H9 (cell line): ENCODE data around the gene NINL. TPM values are rescaled to one million over a fixed set of nuclear protein-coding genes. Genes with fewer than 3 reads are reported as not detected.

Source experiments
- DNase-seq: peaks from one replicate; pipeline ENCODE4 v3.0.0-alpha.2; 2017
- H2AFZ ChIP-seq: one replicate; pipeline ENCODE4 v1.6.1; 2013; ENCODE audit warnings: mild to moderate bottlenecking, low read length, control low read depth, moderate library complexity
- H2AK5ac ChIP-seq: 2 replicates; pipeline ENCODE4 v1.6.1; 2013; ENCODE audit warnings: low read length, control low read depth, mixed read lengths; ENCODE audit not compliant: insufficient read length
- H2BK120ac ChIP-seq: one replicate; pipeline ENCODE4 v1.6.1; 2013; ENCODE audit warnings: low read depth, mild to moderate bottlenecking, low read length, control low read depth, inconsistent platforms; ENCODE audit not compliant: poor library complexity, severe bottlenecking
- H2BK12ac ChIP-seq: 2 replicates; pipeline ENCODE4 v1.6.1; 2013; ENCODE audit warnings: low read length, control low read depth, mixed read lengths, low read depth; ENCODE audit not compliant: insufficient read length
- H2BK15ac ChIP-seq: 2 replicates; pipeline ENCODE4 v1.6.1; 2013; ENCODE audit warnings: low read depth, low read length, control low read depth
- H2BK20ac ChIP-seq: one replicate; pipeline ENCODE4 v1.6.1; 2013; ENCODE audit warnings: low read depth, mild to moderate bottlenecking, low read length, control low read depth, inconsistent platforms; ENCODE audit not compliant: poor library complexity, severe bottlenecking
- H2BK5ac ChIP-seq: 2 replicates; pipeline ENCODE4 v1.6.1; 2013; ENCODE audit warnings: low read length, control low read depth, mixed read lengths; ENCODE audit not compliant: insufficient read length
- H3K14ac ChIP-seq: 2 replicates; pipeline ENCODE4 v1.6.1; 2013; ENCODE audit warnings: low read length, control low read depth; ENCODE audit not compliant: insufficient read depth
- H3K18ac ChIP-seq: 2 replicates; pipeline ENCODE4 v1.6.1; 2013; ENCODE audit warnings: low read depth, mild to moderate bottlenecking, mixed read lengths, low read length, control low read depth; ENCODE audit not compliant: insufficient read length
- H3K23ac ChIP-seq: 2 replicates; pipeline ENCODE4 v1.6.1; 2013; ENCODE audit warnings: low read length, control low read depth, mixed read lengths, low read depth; ENCODE audit not compliant: insufficient read length
- H3K23me2 ChIP-seq: 2 replicates; pipeline ENCODE4 v1.6.1; 2013; ENCODE audit warnings: low read depth, mild to moderate bottlenecking, mixed read lengths, low read length, control low read depth; ENCODE audit not compliant: insufficient read length, poor library complexity, severe bottlenecking
- H3K27ac ChIP-seq: 2 replicates; pipeline ENCODE4 v1.5.1; 2013; ENCODE audit warnings: low read length, control low read depth, mixed read lengths, low read depth; ENCODE audit not compliant: insufficient read length
- H3K27me3 ChIP-seq: 2 replicates; pipeline ENCODE4 v1.6.1; 2013; ENCODE audit warnings: low read length, control low read depth, inconsistent platforms; ENCODE audit not compliant: insufficient read depth
- H3K4ac ChIP-seq: 2 replicates; pipeline ENCODE4 v1.6.1; 2013; ENCODE audit warnings: low read depth, mild to moderate bottlenecking, control low read depth, inconsistent platforms, low read length, moderate library complexity
- H3K4me1 ChIP-seq: 2 replicates; pipeline ENCODE4 v1.6.1; 2013; ENCODE audit warnings: low read length, control low read depth, inconsistent platforms; ENCODE audit not compliant: insufficient read depth
- H3K4me2 ChIP-seq: 2 replicates; pipeline ENCODE4 v1.6.1; 2013; ENCODE audit warnings: low read length, control low read depth, mixed read lengths; ENCODE audit not compliant: insufficient read length, insufficient read depth
- H3K56ac ChIP-seq: 2 replicates; pipeline ENCODE4 v1.6.1; 2013; ENCODE audit warnings: low read depth, mild to moderate bottlenecking, mixed read lengths, low read length, control low read depth; ENCODE audit not compliant: insufficient read length
- H3K79me1 ChIP-seq: 2 replicates; pipeline ENCODE4 v1.6.1; 2013; ENCODE audit warnings: low read depth, mild to moderate bottlenecking, moderate library complexity, low read length, control low read depth, inconsistent platforms; ENCODE audit not compliant: insufficient read depth, poor library complexity, severe bottlenecking
- H3K79me2 ChIP-seq: 2 replicates; pipeline ENCODE4 v1.6.1; 2013; ENCODE audit warnings: low read length, control low read depth, inconsistent platforms; ENCODE audit not compliant: insufficient read depth
- H3K9ac ChIP-seq: 2 replicates; pipeline ENCODE4 v1.6.1; 2013; ENCODE audit warnings: low read length, control low read depth, mixed read lengths; ENCODE audit not compliant: insufficient read length; ENCODE audit errors: extremely low read depth
- H3K9me3 ChIP-seq: one replicate; pipeline ENCODE4 v1.6.1; 2013; ENCODE audit warnings: low read depth, low read length, inconsistent platforms; ENCODE audit not compliant: control insufficient read depth
- H3T11ph ChIP-seq: one replicate; pipeline ENCODE4 v1.6.1; 2013; ENCODE audit warnings: mild to moderate bottlenecking, low read length, control low read depth, inconsistent platforms
- H4K20me1 ChIP-seq: one replicate; pipeline ENCODE4 v1.6.1; 2013; ENCODE audit not compliant: control insufficient read depth, insufficient read length, insufficient read depth
- H4K5ac ChIP-seq: 2 replicates; pipeline ENCODE4 v1.6.1; 2013; ENCODE audit warnings: low read depth, mild to moderate bottlenecking, mixed read lengths, low read length, control low read depth; ENCODE audit not compliant: insufficient read length
- H4K8ac ChIP-seq: replicated peaks from 2 replicates; pipeline ENCODE4 v1.6.1; 2013; ENCODE audit warnings: low read length, control low read depth, mixed read lengths, low read depth; ENCODE audit not compliant: insufficient read length
- H4K91ac ChIP-seq: 2 replicates; pipeline ENCODE4 v1.6.1; 2013; ENCODE audit warnings: low read depth, mild to moderate bottlenecking, moderate library complexity, mixed read lengths, low read length, control low read depth; ENCODE audit not compliant: insufficient read length
- H3K27ac Mint-ChIP-seq, 3 experiments: 2 replicates in 2 of 3; 3 replicates in 1 of 3; pipeline ENCODE4 v1.8.0; 2020 to 2021; ENCODE audit warnings: mixed read lengths in 3 of 3, mild to moderate bottlenecking in 1 of 3, moderate library complexity in 1 of 3
- H3K27me3 Mint-ChIP-seq: 2 replicates; pipeline ENCODE4 v1.8.0; 2021; ENCODE audit warnings: low read depth, mild to moderate bottlenecking, moderate library complexity, mixed read lengths
- H3K36me3 Mint-ChIP-seq, 3 experiments: 2 replicates in 2 of 3; 3 replicates in 1 of 3; pipeline ENCODE4 v1.8.0; 2020 to 2021; ENCODE audit warnings: low read depth in 3 of 3, mixed read lengths in 3 of 3; ENCODE audit not compliant: insufficient read depth in 1 of 3
- H3K4me1 Mint-ChIP-seq, 2 experiments: 2 replicates each; pipeline ENCODE4 v1.8.0; 2020; ENCODE audit warnings: mixed read lengths in 2 of 2
- H3K4me3 Mint-ChIP-seq, 2 experiments: 2 replicates in 1 of 2; 3 replicates in 1 of 2; pipeline ENCODE4 v1.8.0; 2020 to 2021; ENCODE audit warnings: mild to moderate bottlenecking in 2 of 2, mixed read lengths in 2 of 2, moderate library complexity in 1 of 2
- H3K9me3 Mint-ChIP-seq, 2 experiments: 2 replicates in 1 of 2; 3 replicates in 1 of 2; pipeline ENCODE4 v1.8.0; 2020; ENCODE audit warnings: mild to moderate bottlenecking in 2 of 2, mixed read lengths in 2 of 2, moderate library complexity in 1 of 2
- CTCF ChIP-seq: fragments of 200-600 bp; sonication (generic); conservative IDR thresholded peaks from 3 replicates; pipeline ENCODE4 v1.8.0; 2021; ENCODE audit warnings: antibody characterized with exemption, mild to moderate bottlenecking
- WGBS: extraction: QIAGEN DNeasy Blood & Tissue Kit; methylation state at CpG from one replicate; pipeline ENCODE4 v1.1.7; 2013; ENCODE audit warnings: missing lambda C conversion rate, low lambda C conversion rate, mixed read lengths; ENCODE audit not compliant: insufficient read length; ENCODE audit errors: extremely low coverage; 5-methylcytosine and 5-hydroxymethylcytosine counted together
- total RNA-seq: library from RNA; stranded (reverse); gene quantifications from 2 replicates; pipeline ENCODE4 v1.2.1, GENCODE V29; 2021

Gene NINL
- total RNA-seq, 1 experiment from 2014 or later: 34.3 TPM

- Histone ChIP-seq H2BK15ac (no peak overlapping the region), H2AFZ (no peak overlapping the region), H3K27ac (no peak overlapping the region), H3K79me2 (no peaks in the 10 kb centered on the region), H3K9ac (no peak overlapping the region), H3K23ac (no peak overlapping the region), H2BK12ac (no peak overlapping the region), H2AK5ac (no peak overlapping the region), H3K9me3 (no peaks in the 10 kb centered on the region), H4K91ac (no peak overlapping the region), H3K14ac (no peak overlapping the region), H4K5ac (no peak overlapping the region), H3T11ph (no peak overlapping the region), H2BK5ac (no peak overlapping the region), H3K23me2 (no peaks in the 10 kb centered on the region), H3K79me1 (no peaks in the 10 kb centered on the region), H3K56ac (no peak overlapping the region), H3K4me2 (no peak overlapping the region), H2BK120ac (no peak overlapping the region), H3K18ac (no peak overlapping the region), H4K8ac (no peak overlapping the region), H3K4me1 (no peaks in the 10 kb centered on the region; the same call in 1 of the 2 replicates), H3K4ac (no peak overlapping the region), H3K27me3 (no peaks in the 10 kb centered on the region), H4K20me1 (no peaks in the 10 kb centered on the region), H2BK20ac (no peak overlapping the region)
- no peak for DNase-seq
- no peak for TF ChIP-seq CTCF
- Mint-ChIP-seq H3K27me3 (no peaks in the 10 kb centered on the region; the same call in 1 of the 2 replicates), H3K27ac (peak overlapping the region in 1 of 3 experiments; percentile 94; a peak in 2 of 7 replicates), H3K9me3 (no peaks in the 10 kb centered on the region; a peak in 1 of 5 replicates), H3K4me3 (no peak overlapping the region; a peak in 1 of 5 replicates), H3K36me3 (peaks cover 32 to 74% (median 69%) of the 10 kb centered on the region in 3 experiments), H3K4me1 (peaks cover 28 to 39% of the 10 kb centered on the region in 2 experiments)
- no CpG with 5 or more reads among the region's 11 CpGs for WGBS
These were observed 97.4 kb downstream of the NINL start for GRCh38 chr20:25487975-25488374.
